Tibial artery (tissue), 4 donors: ENCODE results near the gene KCNK7.
A peak's percentile ranks its signal among the peaks of the same experiment; 100 is the strongest.

Source experiments
- DNase-seq, 2 donors: peaks; one replicate each; pipeline ENCODE4 v3.0.0-alpha.2; 2019
- H3K27ac ChIP-seq, 2 donors: fragments of 200-600 bp; sonication (generic) in 1 of 2; 1 replicate in 1 of 2; 2 replicates in 1 of 2; pipeline ENCODE4 v1.5.1; 2018 to 2019; ENCODE audit warnings: mild to moderate bottlenecking in 1 of 2
- H3K27me3 ChIP-seq, 2 donors: fragments of 200-600 bp; sonication (generic) in 1 of 2; one replicate each; pipeline versions ENCODE4 v1.5.1 to v1.6.0; 2016 to 2019
- H3K36me3 ChIP-seq, 3 donors: fragments of 200-600 bp; sonication (generic) in 2 of 3; one replicate each; pipeline ENCODE4 v1.5.1; 2016 to 2019; ENCODE audit warnings: mild to moderate bottlenecking in 2 of 3
- H3K4me1 ChIP-seq, 4 donors: fragments of 200-600 bp; sonication (generic) in 2 of 4; 1 replicate in 3 of 4; 2 replicates in 1 of 4; pipeline ENCODE4 v1.5.1; 2016 to 2019
- H3K4me3 ChIP-seq, 2 donors: fragments of 200-600 bp; sonication (generic) in 1 of 2; 1 replicate in 1 of 2; 2 replicates in 1 of 2; pipeline ENCODE4 v1.5.1; 2018 to 2019; ENCODE audit warnings: mild to moderate bottlenecking in 2 of 2
- H3K9me3 ChIP-seq, 3 donors: fragments of 200-600 bp; sonication (generic) in 1 of 3; one replicate each; pipeline ENCODE4 v1.5.1; 2016 to 2019
- intact Hi-C: fragments of 100-400 bp; cut with DNase I; formaldehyde crosslinking; loops from one replicate; pipeline ENCODE4 v1.15.0; 2023; ENCODE audit warnings: low total_unique reads
- TF ChIP-seq, protein P1 (sequence below), 2 experiments: fragments of 200-600 bp in 1 of 2; fragments of 450-650 bp in 1 of 2; IDR thresholded peaks; one replicate each; pipeline ENCODE4 v1.5.1; 2017 to 2019; ENCODE audit warnings: antibody characterized with exemption in 2 of 2, mild to moderate bottlenecking in 1 of 2, moderate library complexity in 1 of 2

KCNK7 gene

DNA sequence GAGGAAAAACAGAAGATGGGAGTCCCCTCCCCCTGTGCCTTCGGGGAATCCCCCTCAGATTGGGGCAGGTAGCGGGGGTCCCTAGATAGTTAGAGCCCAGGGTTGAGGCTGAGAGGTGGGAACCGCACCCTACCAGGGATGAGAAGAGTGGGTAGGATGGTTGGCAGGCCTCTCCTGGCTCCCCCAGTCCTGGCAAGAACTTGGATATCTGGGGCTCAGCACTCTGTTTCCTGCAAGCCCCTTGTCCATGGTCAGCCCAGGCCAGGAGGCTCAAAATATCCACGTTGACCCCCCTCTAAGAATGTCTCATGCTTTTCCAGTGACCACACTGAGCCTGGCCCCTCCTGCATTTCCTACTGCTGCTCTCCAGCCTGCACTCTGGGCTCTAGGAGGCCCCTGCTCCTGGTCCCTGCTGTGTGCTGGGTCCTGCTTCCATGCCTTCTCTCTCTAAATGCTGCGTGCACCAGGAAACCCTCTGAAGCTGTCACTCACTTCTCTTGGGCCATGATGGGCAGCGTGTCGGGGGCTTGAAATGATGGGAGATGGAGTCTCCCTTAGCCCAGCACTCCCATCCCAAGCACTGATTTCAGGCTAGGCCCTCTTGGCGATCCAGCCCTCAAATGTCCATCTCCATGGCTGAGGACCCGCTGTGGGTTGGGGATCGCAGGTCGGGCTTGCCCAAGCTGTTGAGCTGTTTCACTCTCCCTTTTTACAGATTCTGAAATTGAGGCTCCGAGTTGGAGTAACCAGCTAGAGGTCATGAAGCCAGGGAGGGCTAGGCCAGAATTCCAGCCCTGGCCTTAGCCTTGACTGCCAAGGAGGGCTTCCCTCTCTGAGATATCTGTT is 16.4 kb upstream of the KCNK7 start:
- peak overlapping the region; percentile 78 to 83 for H3K4me3 ChIP-seq
- H3K36me3 ChIP-seq: peaks cover 0 to 65% (median 8%) of the 10 kb centered on the region in 3 donors
- peak in 1 of 2 donors; percentile 65 for DNase-seq
- H3K27ac ChIP-seq: peak overlapping the region; percentile 87 to 96
- H3K4me1 ChIP-seq: peaks cover 0 to 70% (median 60%) of the 10 kb centered on the region in 4 donors
- no peaks in the 10 kb centered on the region for H3K27me3 ChIP-seq
- H3K9me3 ChIP-seq: no peaks in the 10 kb centered on the region
- intact Hi-C loops: loop anchor here (5.0 kb wide), 1 partner anchor 85 kb away; the partner anchor contains the start of gene SCYL1
- TF ChIP-seq, protein P1, sequence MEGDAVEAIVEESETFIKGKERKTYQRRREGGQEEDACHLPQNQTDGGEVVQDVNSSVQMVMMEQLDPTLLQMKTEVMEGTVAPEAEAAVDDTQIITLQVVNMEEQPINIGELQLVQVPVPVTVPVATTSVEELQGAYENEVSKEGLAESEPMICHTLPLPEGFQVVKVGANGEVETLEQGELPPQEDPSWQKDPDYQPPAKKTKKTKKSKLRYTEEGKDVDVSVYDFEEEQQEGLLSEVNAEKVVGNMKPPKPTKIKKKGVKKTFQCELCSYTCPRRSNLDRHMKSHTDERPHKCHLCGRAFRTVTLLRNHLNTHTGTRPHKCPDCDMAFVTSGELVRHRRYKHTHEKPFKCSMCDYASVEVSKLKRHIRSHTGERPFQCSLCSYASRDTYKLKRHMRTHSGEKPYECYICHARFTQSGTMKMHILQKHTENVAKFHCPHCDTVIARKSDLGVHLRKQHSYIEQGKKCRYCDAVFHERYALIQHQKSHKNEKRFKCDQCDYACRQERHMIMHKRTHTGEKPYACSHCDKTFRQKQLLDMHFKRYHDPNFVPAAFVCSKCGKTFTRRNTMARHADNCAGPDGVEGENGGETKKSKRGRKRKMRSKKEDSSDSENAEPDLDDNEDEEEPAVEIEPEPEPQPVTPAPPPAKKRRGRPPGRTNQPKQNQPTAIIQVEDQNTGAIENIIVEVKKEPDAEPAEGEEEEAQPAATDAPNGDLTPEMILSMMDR (IDR thresholded peaks at IDR 0.05): no peak

DNA sequence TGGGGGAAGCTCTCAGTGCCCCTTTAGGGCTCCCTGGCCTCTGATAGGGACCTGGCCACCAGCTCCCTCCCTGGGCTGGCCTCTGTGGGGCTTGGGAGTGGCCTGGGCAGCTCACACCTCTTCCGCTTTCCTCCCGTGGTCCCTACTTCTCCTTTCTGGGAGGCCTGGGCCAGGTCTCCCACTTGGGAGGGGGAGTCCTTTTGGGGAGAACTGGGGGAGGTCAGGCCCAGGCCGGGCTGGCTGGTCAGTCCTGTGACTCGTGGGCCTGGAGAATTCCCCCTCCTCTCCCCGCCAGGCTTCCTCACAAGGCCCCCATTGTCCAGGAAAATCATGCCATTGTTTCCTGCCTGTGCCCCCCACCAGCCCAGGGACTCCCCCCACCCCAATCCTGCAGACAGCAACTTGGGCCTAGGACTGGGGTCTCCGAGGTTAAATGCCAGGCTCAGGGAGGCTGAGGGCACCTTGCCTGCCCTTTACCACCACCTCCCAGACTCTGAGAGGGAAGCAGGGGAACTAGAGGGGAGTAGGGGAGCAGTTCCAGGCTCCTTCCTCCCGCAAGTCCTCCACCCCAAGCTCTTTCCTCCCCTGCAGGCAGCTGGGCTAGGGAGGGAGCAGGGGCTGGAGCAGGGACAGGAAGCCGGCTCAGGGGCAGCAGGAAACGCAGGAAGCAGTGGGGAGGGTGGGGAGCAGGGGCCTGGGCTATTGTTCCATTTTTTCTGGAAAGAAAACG is 15.6 kb upstream of the KCNK7 start:
- peak overlapping the region; percentile 78 to 83 for H3K4me3 ChIP-seq
- H3K27me3 ChIP-seq: no peaks in the 10 kb centered on the region
- H3K36me3 ChIP-seq: peaks cover 0 to 67% (median 8%) of the 10 kb centered on the region in 3 donors
- intact Hi-C loops: loop anchor here (5.0 kb wide), 1 partner anchor 84 kb away; the partner anchor contains the start of gene SCYL1
- TF ChIP-seq, protein P1 (IDR thresholded peaks at IDR 0.05): no peak
- DNase-seq: peak; percentile 60 to 78
- no peaks in the 10 kb centered on the region for H3K9me3 ChIP-seq
- H3K4me1 ChIP-seq: peaks cover 0 to 67% (median 58%) of the 10 kb centered on the region in 4 donors
- H3K27ac ChIP-seq: peak overlapping the region; percentile 10 to 96

DNA sequence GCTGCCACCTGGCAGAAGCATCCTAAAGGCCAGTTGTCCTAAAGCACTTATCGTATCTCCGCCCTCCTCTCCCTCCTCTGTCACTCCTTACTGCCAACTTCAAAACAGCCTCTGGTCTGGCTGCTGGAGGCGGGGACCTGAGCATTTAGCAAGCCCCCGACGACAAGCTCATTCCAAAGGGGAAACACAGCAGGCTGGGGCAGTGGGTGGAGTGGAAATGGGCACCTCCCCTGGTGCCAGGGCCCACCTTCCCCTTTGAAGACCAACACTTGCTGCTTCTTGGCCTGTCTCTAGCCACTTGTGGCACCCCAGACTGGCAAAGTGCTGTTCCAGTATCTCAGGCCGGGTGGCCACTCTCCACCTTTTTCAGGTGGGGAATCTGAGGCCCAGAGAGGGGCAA is 14.8 kb upstream of the KCNK7 start:
- peak overlapping the region; percentile 10 to 96 for H3K27ac ChIP-seq
- no peaks in the 10 kb centered on the region for H3K27me3 ChIP-seq
- intact Hi-C loops: loop anchor here (5.0 kb wide), 1 partner anchor 83 kb away; the partner anchor contains the start of gene SCYL1
- peak overlapping the region; percentile 78 to 83 for H3K4me3 ChIP-seq
- H3K9me3 ChIP-seq: no peaks in the 10 kb centered on the region
- peaks cover 0 to 65% (median 57%) of the 10 kb centered on the region in 4 donors for H3K4me1 ChIP-seq
- DNase-seq: no peak
- H3K36me3 ChIP-seq: peaks cover 4 to 74% (median 15%) of the 10 kb centered on the region in 3 donors
- TF ChIP-seq, protein P1 (IDR thresholded peaks at IDR 0.05): no peak

DNA sequence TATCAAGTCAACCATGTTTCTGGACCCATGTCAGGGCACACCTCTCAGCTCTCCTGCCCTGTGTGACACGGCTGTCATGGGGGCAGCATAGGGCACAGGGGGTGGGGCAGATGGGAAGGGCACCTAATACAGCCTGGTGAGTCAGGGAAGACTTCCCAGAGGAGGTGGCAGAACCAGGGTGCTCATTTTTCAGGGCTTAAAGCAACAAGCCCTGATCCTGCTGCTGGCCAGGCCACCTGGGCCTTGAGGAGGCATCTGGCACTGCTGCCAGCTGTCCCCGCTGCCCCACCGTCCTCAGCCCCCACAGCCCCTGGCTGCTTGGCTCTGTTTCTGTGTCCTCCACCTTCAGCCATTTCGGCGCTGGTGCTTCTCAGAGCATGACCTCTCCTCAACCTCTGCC is 14.1 kb upstream of the KCNK7 start:
- H3K27me3 ChIP-seq: no peaks in the 10 kb centered on the region
- TF ChIP-seq, protein P1 (IDR thresholded peaks at IDR 0.05): no peak
- H3K4me1 ChIP-seq: peaks cover 0 to 65% (median 57%) of the 10 kb centered on the region in 4 donors
- H3K36me3 ChIP-seq: peaks cover 9 to 81% (median 22%) of the 10 kb centered on the region in 3 donors
- peak overlapping the region in 1 of 2 donors; percentile 10 for H3K27ac ChIP-seq
- no peak overlapping the region for H3K4me3 ChIP-seq
- intact Hi-C loops: loop anchor here (5.0 kb wide), 1 partner anchor 82 kb away; the partner anchor contains the start of gene SCYL1
- no peaks in the 10 kb centered on the region for H3K9me3 ChIP-seq
- DNase-seq: no peak

DNA sequence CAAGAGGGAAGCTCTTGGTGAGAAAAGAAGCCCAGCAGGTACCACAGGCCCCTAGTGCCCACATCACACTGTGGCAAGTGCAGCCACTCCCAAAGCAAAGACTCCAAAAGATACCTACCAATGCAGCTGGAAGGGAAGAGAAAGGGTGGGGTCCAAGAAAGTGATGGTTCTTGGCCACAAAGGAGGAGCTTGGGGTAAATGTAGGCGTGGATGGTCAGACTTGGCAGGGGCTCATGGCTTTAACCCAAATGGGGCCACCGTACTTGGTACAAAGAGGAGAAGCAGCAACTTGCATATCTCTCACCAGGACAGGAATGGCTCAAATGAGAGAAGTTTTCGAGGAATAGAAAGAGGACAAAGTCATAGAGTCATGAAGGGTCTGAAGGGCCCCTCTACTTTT is 13.6 kb upstream of the KCNK7 start:
- H3K4me1 ChIP-seq: peaks cover 0 to 65% (median 57%) of the 10 kb centered on the region in 4 donors
- no peak overlapping the region for H3K4me3 ChIP-seq
- H3K9me3 ChIP-seq: no peaks in the 10 kb centered on the region
- TF ChIP-seq, protein P1 (IDR thresholded peaks at IDR 0.05): no peak
- H3K27me3 ChIP-seq: no peaks in the 10 kb centered on the region
- peaks cover 13 to 86% (median 26%) of the 10 kb centered on the region in 3 donors for H3K36me3 ChIP-seq
- no peak overlapping the region for H3K27ac ChIP-seq
- intact Hi-C loops: no loop called here
- no peak for DNase-seq
